Coronary artery (tissue), 2 donors: Measurements from ENCODE around the gene PIEZO2.

Experiments used
- DNase-seq: peaks from one replicate; pipeline ENCODE4 v3.0.0-alpha.2; 2017; ENCODE audit warnings: low spot score
- H3K27ac ChIP-seq, 2 donors: fragments of 200-600 bp; sonication (generic); one replicate each; pipeline ENCODE4 v1.5.1; 2016 to 2019
- H3K4me3 ChIP-seq: fragments of 200-600 bp; sonication (generic); 2 replicates; pipeline ENCODE4 v1.5.1; 2016; ENCODE audit warnings: mild to moderate bottlenecking, moderate library complexity
- CTCF ChIP-seq: fragments of 200-600 bp; sonication (generic); IDR thresholded peaks from one replicate; pipeline ENCODE4 v1.5.1; 2019; ENCODE audit warnings: antibody characterized with exemption

The PIEZO2 gene

GRCh38 chr18:11081009-11081532 lies 68.3 kb downstream of the PIEZO2 start:
- no peak overlapping the region for H3K4me3 ChIP-seq
- no peak for DNase-seq
- TF ChIP-seq CTCF, result no peak
- no peak overlapping the region for H3K27ac ChIP-seq

- no peak for TF ChIP-seq CTCF
- Histone ChIP-seq H3K27ac (no peak overlapping the region), H3K4me3 (no peak overlapping the region)
- no peak for DNase-seq
Measured at GRCh38 chr18:11078491-11078890, 70.9 kb downstream of the PIEZO2 start.

GRCh38 chr18:11077548-11078187 lies 71.7 kb downstream of the PIEZO2 start:
- Histone ChIP-seq H3K4me3 (no peak overlapping the region), H3K27ac (no peak overlapping the region)
- TF ChIP-seq CTCF, result no peak
- no peak for DNase-seq

- no peak overlapping the region for H3K4me3 ChIP-seq
Measured at GRCh38 chr18:11074889-11075288, 74.5 kb downstream of the PIEZO2 start.

GRCh38 chr18:11073971-11074370 lies 75.4 kb downstream of the PIEZO2 start:
- H3K4me3 ChIP-seq, result no peak overlapping the region
- no peak for TF ChIP-seq CTCF
- H3K27ac ChIP-seq, result no peak overlapping the region
- DNase-seq, result no peak

More at GRCh38 chr18:11074889-11075288, 74.5 kb downstream of the PIEZO2 start:
- TF ChIP-seq CTCF, result no peak
- DNase-seq, result no peak
- no peak overlapping the region for H3K27ac ChIP-seq

- H3K27ac ChIP-seq, result no peak overlapping the region
- no peak for DNase-seq
- TF ChIP-seq CTCF, result no peak
Measured at GRCh38 chr18:11072632-11073031, 76.7 kb downstream of the PIEZO2 start.

GRCh38 chr18:11071300-11071699 lies 78.1 kb downstream of the PIEZO2 start:
- no peak for TF ChIP-seq CTCF
- Histone ChIP-seq H3K27ac (no peak overlapping the region), H3K4me3 (no peak overlapping the region)
- DNase-seq, result no peak

More at GRCh38 chr18:11072632-11073031, 76.7 kb downstream of the PIEZO2 start:
- H3K4me3 ChIP-seq, result no peak overlapping the region
